GM12878 (cell line): ENCODE data around the gene IFNAR1.

Experiments used
- E2F4 ChIP-seq: IDR thresholded peaks from 2 replicates; pipeline ENCODE4 v1.6.1; 2012; ENCODE audit warnings: low read depth, low read length, improper control_type of control experiment
- NFYB ChIP-seq: IDR thresholded peaks from 2 replicates; pipeline ENCODE4 v1.6.1; 2011; ENCODE audit warnings: low read depth, mild to moderate bottlenecking, low read length, improper control_type of control experiment, moderate library complexity; ENCODE audit not compliant: insufficient read depth
- RFX5 ChIP-seq: IDR thresholded peaks from 2 replicates; pipeline ENCODE4 v1.6.1; 2011; ENCODE audit warnings: low read depth, low read length, improper control_type of control experiment

GRCh38 chr21:33388188-33388587 is 63.4 kb downstream of the IFNAR1 start:
- TF ChIP-seq RFX5 (no peak), E2F4 (no peak), NFYB (no peak)
